G401 (cell line): ENCODE measurements around the gene COL5A1. TPM values are rescaled to one million over a fixed set of nuclear protein-coding genes. Genes with fewer than 3 reads are reported as not detected.
A peak's percentile ranks its signal among the peaks of the same experiment; 100 is the strongest.

Source experiments
- DNase-seq: peaks from one replicate; pipeline ENCODE4 v3.0.0-alpha.2; 2015; ENCODE audit warnings: low spot score
- in situ Hi-C: cut with HindIII; loops from 2 replicates; pipeline ENCODE4 v1.10.0; 2016; ENCODE audit warnings: low sequenced_read_pairs, mixed read lengths
- total RNA-seq: library from RNA; depleted of rRNA; stranded (reverse); fragments of >200 nt; shearing (Covaris generic); gene quantifications from 2 replicates; pipeline ENCODE4 v1.2.3, GENCODE V29; 2014

Gene COL5A1
- total RNA-seq, 1 experiment from 2014 or later = 0.58 TPM

DNA sequence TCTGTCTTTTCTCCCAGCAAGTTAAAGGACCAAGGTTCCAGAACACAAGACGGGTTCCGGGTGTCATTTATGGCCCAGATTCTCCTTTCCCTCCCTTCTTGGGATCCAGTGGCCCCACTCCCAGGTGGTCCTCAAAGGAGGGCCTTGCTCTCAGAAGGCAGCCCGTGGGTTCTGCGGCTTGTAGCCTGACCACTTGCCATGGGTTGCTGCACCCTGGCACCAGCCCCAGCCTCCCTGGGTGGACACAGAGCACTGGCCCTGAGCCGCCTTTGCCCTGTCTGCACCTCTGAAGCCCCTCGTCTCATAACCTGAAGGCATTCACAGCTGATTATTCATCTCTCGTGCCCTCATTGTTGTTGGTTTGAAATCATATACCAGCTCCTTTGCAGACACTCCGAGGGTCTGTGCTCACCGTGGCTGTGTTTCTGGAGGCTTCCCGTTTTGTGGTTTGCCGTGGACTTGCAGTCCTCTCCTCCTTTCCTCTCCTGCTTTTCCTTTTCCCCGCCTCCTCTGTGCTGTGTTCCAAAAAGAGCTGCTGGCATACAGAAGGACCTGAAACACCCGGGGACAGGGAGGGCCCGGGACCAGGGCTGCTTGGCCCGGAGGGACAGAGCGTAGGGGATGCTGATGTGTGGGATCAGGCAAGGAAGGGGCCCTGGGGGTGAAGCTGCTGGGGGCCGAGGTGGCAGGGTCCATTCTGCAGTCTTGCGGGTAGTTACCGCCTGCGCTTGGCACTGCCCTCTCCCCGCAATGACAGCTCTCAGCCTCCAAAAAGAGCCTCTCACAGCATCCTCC lies 189.5 kb downstream of the COL5A1 start:
- peak; percentile 8 for DNase-seq
- in situ Hi-C loops = no loop called here

GRCh38 chr9:134832471-134832870 lies 190.9 kb downstream of the COL5A1 start:
- DNase-seq = no peak
- in situ Hi-C loops = no loop called here

DNA sequence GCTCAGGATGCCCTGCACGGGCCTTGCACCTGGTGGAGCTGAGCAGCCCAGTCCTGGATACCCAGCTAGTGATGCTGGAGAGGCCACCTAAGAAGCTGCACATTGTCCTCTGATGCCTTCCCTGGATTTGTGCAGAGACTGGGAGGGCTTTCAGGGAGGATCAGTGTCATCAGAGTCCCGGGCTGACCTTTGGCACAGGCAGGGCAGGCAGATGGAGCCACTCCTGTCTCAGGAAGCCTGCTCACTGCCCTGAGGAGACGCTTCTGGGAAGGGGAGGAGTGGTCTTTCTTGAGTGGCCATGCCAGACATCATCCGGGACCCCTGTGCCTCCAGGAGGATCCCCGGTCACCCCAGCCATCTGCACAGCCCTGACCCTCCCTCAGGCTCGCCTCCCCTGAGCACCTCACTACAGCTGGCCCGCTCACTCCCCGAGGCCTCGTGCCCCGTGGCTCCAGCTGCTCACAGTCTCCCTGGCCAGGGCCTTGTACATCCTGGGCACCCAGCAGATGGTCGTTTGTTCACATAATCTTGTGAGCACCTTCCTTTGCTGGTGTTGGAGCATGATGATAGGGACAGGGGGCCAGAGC lies 191.8 kb downstream of the COL5A1 start:
- DNase-seq = no peak
- in situ Hi-C loops = no loop called here

DNA sequence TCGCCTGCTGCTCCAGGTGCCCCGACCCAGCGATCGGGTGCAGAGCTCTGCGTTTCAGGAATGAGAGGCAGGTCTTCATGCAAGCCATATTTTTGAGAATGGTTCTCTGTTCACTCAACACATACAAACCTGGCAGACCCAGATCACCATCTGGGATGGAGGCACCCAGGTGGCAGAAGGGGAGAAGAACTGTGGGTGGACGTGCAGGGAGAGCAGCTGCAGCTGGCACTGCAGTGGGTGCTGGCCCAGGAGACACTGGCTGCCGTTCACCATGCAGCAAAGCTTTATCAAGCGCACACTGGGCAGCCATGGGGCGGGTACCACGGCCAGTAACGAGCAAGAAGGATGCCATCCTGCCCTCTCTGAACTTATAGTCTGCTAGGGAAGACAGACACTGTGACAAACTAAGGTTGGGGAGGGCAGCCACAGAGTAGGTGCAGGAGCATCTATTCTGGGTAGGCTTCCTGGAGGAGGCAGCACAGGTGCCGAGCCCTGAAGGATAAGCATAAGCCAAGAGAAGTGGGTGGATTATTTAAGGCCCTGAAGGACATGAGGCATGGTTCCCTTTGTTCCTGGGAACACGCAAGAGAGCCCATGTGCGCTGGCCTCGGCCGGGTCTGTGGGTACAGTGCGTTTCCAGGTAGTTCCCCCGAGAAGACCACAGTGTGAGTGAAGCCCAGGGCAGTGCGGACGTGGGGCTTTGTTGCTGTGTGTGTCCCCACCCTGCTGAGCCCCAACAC lies 192.8 kb downstream of the COL5A1 start:
- no peak for DNase-seq
- in situ Hi-C loops = no loop called here

DNA sequence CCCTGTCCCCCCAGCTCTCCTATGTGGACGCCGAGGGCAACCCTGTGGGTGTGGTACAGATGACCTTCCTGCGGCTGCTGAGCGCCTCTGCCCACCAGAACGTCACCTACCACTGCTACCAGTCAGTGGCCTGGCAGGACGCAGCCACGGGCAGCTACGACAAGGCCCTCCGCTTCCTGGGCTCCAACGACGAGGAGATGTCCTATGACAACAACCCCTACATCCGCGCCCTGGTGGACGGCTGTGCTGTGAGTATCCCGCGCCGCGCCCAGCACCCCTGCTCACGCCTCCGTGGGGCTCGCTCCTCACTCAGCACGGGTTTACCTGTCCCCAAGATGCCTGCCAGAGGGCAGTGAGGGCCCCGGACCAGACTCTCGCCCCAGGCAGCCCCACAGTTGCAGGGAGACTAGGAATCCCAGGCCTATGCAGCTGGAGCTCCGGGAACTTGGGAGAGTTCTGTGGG lies 193.4 kb downstream of the COL5A1 start:
- DNase-seq = no peak
- in situ Hi-C loops = no loop called here

DNA sequence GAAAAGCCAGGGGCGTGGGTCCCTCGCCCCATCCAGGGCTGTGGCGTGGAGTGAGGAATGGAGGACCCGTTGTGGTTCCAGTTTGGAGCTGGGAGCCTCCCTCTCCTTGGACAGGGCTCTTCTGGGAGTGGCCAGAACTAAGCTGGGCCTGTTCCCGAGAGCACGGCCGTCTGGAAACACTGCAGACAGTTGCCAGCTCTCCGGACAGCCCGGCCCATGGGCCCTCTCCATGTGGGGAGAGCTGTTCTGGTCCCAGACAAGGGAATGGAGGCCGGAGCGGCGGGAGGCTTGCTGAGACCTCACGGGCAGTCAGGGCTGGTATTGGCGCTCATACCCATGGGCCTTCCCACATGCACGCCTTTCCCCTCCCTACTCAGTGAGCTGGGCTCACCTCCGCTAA lies 193.8 kb downstream of the COL5A1 start:
- in situ Hi-C loops = no loop called here

DNA sequence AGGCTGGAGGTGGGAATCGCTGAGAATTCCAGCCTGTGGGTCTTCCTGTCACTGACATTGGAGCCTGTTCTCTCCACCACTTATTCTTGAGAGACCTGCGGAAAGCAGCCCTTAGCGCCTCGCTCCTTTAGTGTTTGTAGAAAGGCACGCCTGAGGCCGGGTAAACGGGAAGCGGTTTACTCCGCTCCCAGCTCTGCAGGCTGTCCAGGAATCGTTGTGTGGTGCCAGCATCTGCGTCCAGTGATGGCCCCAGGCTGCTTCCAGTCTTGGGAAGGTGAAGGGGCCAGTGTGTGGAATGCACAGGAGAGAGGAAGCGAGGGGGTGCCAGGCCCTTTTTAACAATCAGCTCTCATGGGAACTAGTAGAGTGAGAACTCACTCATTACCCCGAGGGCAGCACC lies 194.4 kb downstream of the COL5A1 start:
- no peak for DNase-seq
- in situ Hi-C loops = no loop called here

More for the DNA sequence above, 193.8 kb downstream of the COL5A1 start:
- DNase-seq = no peak

DNA sequence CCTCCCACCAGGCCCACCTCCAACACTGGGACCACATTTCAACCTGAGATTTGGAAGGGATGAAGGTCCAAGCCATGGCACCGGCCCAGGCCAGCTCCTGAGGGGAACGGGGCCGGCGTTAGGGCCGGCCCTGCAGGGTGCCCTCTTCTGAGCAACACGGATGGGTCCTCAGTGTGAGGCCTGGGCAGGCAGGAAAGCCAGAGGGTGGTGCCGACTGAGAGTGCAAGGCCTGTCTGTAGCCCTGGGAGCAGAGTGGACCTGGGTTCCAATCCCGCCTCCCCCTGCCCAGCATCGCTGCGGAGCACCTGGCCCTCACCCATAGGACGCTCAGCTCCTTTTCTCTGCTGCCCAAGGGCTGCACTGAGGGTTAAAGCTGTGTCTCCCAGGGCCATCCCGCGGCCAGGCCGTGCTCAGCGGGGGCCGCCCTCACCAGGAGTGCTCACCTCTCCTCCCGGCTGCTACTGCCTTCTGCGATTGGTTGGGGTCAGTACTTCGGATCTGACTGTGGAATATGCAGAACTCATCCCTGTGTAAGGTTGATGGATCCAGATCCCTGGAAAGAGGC lies 194.9 kb downstream of the COL5A1 start:
- in situ Hi-C loops = no loop called here
- no peak for DNase-seq

- DNase-seq = no peak
- in situ Hi-C loops = no loop called here
Measured at GRCh38 chr9:134837529-134837928, 195.9 kb downstream of the COL5A1 start.

DNA sequence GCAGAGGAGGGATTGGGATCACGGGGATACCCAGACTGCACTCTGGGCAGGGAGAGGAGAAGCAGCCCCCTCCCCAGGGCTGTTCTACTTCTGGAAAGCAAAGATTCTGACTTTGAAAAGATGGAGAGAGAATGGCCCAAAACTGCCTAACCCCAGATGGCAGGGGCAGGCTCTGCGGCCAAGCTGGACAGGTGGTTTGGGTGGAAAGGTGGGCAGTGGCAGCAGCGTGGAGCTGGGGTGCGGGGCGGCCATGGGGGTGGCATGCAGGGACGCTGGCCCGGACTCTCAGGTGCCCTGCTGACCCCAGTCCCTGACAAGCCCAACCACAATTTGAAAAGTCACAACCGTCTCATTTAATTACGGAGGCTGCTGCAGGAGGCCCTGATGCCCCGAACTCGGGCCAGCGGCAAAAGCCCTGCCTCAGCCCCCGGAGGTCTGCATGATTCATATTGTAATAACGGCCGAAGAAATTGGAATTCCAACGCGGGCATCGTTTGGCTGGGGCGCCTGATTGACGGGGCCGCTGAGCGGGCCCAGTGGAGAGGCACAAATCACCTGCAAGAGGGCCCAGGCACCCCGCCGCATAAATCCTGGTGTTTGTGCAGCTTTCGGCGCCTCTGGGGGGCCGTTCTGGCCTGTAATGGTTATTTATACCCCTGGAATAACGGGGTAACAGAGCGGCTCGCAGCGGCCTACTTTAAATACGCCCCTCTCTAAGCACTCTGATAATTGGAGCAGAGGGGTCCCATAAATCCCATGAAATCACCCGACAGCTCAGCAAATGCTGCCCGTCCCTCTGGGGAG lies 197.2 kb downstream of the COL5A1 start:
- in situ Hi-C loops = no loop called here
- no peak for DNase-seq

GRCh38 chr9:134839455-134840125 lies 198.0 kb downstream of the COL5A1 start:
- DNase-seq = no peak
- in situ Hi-C loops = no loop called here

GRCh38 chr9:134840511-134840910 lies 198.9 kb downstream of the COL5A1 start:
- in situ Hi-C loops = no loop called here
- no peak for DNase-seq

DNA sequence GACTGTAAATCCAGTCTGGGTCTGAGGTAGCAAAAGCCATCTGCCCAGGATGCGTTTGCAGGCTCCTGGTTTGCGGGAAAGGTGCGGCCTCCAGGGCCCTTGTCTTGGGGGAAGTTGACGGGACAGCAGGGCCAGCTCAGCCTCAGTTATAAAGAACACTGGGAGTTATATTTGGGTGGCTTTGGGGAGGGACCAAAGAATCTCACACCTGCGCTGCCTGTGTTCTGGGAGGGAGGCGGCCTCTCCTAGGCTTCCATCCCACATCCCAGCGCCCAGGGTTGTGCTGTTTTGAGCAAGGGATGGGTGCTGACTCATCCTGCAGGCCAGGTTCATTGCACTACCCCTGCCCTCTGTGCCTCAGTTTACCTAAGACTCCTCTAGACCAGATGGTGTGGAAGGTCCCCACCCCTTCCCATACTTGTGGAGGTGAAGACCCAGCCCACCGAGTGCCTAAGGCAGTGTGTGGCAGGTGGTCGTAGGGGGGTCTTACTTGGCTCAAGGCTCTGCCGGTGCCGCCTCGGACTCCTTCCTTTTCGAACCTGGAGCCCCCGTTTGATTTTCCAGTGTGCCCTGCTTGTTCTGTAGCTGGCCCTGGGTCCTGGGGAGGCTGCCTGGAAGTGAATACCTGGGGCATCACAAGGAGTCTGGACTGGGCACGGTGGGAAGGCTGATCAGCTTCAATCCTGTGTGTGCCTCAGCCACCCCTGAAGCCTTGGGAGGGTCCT lies 199.7 kb downstream of the COL5A1 start:
- no peak for DNase-seq
- in situ Hi-C loops = no loop called here

DNA sequence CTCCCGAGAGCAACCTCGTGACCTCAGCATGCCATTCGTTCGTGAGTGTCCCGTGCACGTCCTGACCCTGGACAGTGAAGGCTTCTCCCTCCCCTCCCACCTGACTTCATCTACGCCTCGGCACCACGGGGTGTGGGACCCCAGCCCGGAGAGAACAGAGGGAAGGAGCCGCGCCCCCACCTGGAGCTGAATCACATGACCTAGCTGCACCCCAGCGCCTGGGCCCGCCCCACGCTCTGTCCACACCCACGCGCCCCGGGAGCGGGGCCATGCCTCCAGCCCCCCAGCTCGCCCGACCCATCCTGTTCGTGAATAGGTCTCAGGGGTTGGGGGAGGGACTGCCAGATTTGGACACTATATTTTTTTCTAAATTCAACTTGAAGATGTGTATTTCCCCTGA lies 200.7 kb downstream of the COL5A1 start:
- in situ Hi-C loops = no loop called here
- DNase-seq = no peak

DNA sequence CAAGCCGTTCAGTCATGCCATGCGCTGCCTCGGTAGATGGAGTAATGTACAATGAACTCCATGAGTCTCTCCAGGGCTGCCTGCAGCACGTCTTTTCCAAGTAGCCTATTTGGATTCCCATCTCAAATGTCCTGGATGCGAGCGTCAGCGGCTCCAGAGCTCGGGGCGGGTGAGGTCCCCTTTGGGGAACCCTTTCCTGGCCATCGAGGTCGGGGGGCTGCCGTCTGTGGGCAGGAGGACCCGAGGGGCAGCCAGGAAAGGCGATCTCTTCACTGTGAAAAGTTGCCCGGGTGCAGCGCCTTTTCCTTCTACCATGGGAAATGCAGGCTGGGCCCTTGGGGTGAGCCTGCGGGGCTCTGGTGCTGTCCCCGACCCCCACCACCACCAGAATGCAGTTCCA lies 202.1 kb downstream of the COL5A1 start:
- DNase-seq = no peak
- in situ Hi-C loops = no loop called here

DNA sequence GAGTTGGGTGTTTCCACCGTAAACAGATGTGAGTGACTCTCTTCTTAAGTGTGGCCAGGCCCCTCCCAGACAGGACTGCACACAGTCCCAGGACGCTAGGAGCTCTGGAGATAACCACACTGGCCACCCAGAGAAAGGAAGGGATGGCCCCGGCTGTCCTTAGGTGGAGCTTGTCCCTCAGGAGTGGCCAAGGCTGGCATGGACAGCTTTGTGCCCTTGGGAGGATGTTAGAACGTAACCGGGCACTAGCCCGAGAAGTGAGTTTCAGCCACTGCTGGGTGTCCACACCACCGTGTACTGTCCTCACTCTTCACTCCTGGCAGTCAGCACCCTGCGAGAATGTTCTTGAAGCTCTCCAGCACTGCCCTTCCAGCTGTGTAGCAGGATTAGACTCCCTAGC lies 203.2 kb downstream of the COL5A1 start:
- in situ Hi-C loops = no loop called here
- no peak for DNase-seq

DNA sequence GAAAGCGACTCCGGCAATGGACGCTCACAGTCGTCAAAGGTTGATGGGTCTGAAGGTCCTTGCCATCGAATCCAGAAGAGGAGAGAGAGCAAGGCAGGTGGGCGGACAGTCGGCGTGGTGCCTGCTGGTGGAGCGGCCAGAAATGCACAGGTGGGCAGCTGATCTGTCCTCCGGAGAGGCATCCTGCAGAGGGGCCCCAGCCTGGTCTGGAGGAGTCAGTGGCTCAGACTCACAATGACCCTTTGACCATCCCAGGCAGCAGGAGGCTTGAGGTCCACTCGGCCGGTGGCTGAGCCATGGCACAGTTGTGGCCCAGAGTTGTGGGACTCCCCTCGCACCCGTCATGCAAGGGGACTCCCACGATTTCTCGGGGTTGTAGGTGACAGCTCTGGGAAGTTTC lies 204.6 kb downstream of the COL5A1 start:
- in situ Hi-C loops = no loop called here
- no peak for DNase-seq

- no peak for DNase-seq
- in situ Hi-C loops = no loop called here
Measured at GRCh38 chr9:134846699-134847098, 205.1 kb downstream of the COL5A1 start.
